Common myeloid progenitor, CD34-positive (primary cell): ENCODE measurements around the gene CX3CL1.
A peak's percentile ranks its signal among the peaks of the same experiment; 100 is the strongest.
"Not testable (repeated sequence)": the region's sequence is repeated elsewhere in the genome, so short reads cannot be mapped to it uniquely, and the experiment has no call there.

Source experiments
- CTCF ChIA-PET: fragments of 350-600 bp; sonication (Branson Sonifier 250); formaldehyde crosslinking; loops from one replicate; lab custom pipeline; 2021; ENCODE audit warnings: antibody characterized with exemption; lab: Charles Lee
- POLR2A ChIA-PET: fragments of 350-600 bp; sonication (Branson Sonifier 250); formaldehyde crosslinking; loops from one replicate; lab custom pipeline; 2021; ENCODE audit warnings: antibody characterized with exemption; lab: Charles Lee
- DNase-seq, 3 donors: peaks; one replicate each; pipeline versions ENCODE4 v3.0.0 to v3.0.0-alpha.2; 2013
- H3K27ac ChIP-seq, 2 experiments: 1 replicate in 1 of 2; 2 replicates in 1 of 2; pipeline ENCODE4 v1.7.0; 2013; ENCODE audit warnings: inconsistent platforms in 2 of 2, low read length in 2 of 2, mild to moderate bottlenecking in 2 of 2, low read depth in 1 of 2, moderate library complexity in 1 of 2; ENCODE audit not compliant: severe bottlenecking in 2 of 2, insufficient read depth in 1 of 2, poor library complexity in 1 of 2
- H3K27me3 ChIP-seq, 5 experiments: replicated peaks in 2 of 5; 1 replicate in 3 of 5; 2 replicates in 2 of 5; pipeline versions ENCODE4 v1.6.1 to v1.7.0; 2013; ENCODE audit warnings: low read length in 4 of 5, mild to moderate bottlenecking in 2 of 5, moderate library complexity in 2 of 5, inconsistent platforms in 1 of 5; ENCODE audit not compliant: insufficient read depth in 5 of 5, control insufficient read depth in 4 of 5
- H3K36me3 ChIP-seq, 4 experiments: 1 replicate in 2 of 4; 2 replicates in 2 of 4; pipeline versions ENCODE4 v1.6.1 to v1.7.0; 2013; ENCODE audit warnings: low read length in 3 of 4, control low read depth in 1 of 4, mild to moderate bottlenecking in 1 of 4; ENCODE audit not compliant: control insufficient read depth in 4 of 4, insufficient read depth in 4 of 4
- H3K4me1 ChIP-seq, 4 experiments: 1 replicate in 3 of 4; 2 replicates in 1 of 4; pipeline versions ENCODE4 v1.6.1 to v1.7.1; 2013; ENCODE audit warnings: low read length in 3 of 4, mild to moderate bottlenecking in 3 of 4, control low read depth in 1 of 4, inconsistent platforms in 1 of 4, moderate library complexity in 1 of 4; ENCODE audit not compliant: control insufficient read depth in 4 of 4, insufficient read depth in 4 of 4; ENCODE audit errors: control extremely low read depth in 1 of 4
- H3K4me3 ChIP-seq, 7 experiments: 1 replicate in 4 of 7; 2 replicates in 3 of 7; pipeline versions ENCODE4 v1.5.1 to v1.7.0; 2013; ENCODE audit warnings: mild to moderate bottlenecking in 7 of 7, low read length in 6 of 7, moderate library complexity in 6 of 7, inconsistent platforms in 2 of 7, low read depth in 2 of 7, control low read depth in 1 of 7; ENCODE audit not compliant: insufficient read depth in 4 of 7, control insufficient read depth in 1 of 7; ENCODE audit errors: extremely low read depth in 1 of 7
- H3K9me3 ChIP-seq, 5 experiments: 1 replicate in 4 of 5; 2 replicates in 1 of 5; pipeline versions ENCODE4 v1.6.1 to v1.7.1; 2013; ENCODE audit warnings: low read length in 4 of 5, mild to moderate bottlenecking in 2 of 5, inconsistent platforms in 1 of 5, low read depth in 1 of 5, moderate library complexity in 1 of 5; ENCODE audit not compliant: control insufficient read depth in 4 of 5, insufficient read depth in 2 of 5; ENCODE audit errors: control extremely low read depth in 1 of 5
- WGBS: methylation state at CpG from one replicate; pipeline ENCODE4 v1.1.5; 2013; ENCODE audit not compliant: insufficient coverage; 5-methylcytosine and 5-hydroxymethylcytosine counted together

Gene CX3CL1

GRCh38 chr16:57395026-57395425 is 22.7 kb downstream of the CX3CL1 start:
- WGBS: 96% methylated on average over 4 of the region's 5 CpGs
- H3K36me3 ChIP-seq: no peaks in the 10 kb centered on the region
- no peak overlapping the region for H3K27ac ChIP-seq
- peaks cover 0 to 2% (median 0%) of the 10 kb centered on the region in 5 experiments for H3K9me3 ChIP-seq
- H3K4me1 ChIP-seq: no peaks in the 10 kb centered on the region
- no peaks in the 10 kb centered on the region for H3K27me3 ChIP-seq
- H3K4me3 ChIP-seq: no peak overlapping the region
- no peak for DNase-seq
- ChIA-PET POLR2A (no interaction called here), CTCF (interaction anchor here (1.1 to 1.7 kb wide), 3 partner anchors 10 to 27 kb away, joined by 3 to 6 read pairs (median 4); partner anchors contain the start of gene CCL17)

- POLR2A ChIA-PET: no interaction called here
- no peak for DNase-seq
- H3K9me3 ChIP-seq: peaks cover 0 to 2% (median 0%) of the 10 kb centered on the region in 5 experiments
- H3K27ac ChIP-seq: no peak overlapping the region
- no peaks in the 10 kb centered on the region for H3K4me1 ChIP-seq
- H3K27me3 ChIP-seq: peaks cover 0 to 2% (median 0%) of the 10 kb centered on the region in 5 experiments
- CTCF ChIA-PET: no interaction called here
- 100% methylated on average over 3 of the region's 4 CpGs for WGBS
- H3K36me3 ChIP-seq: no peaks in the 10 kb centered on the region
- H3K4me3 ChIP-seq: no peak overlapping the region
These were observed 24.5 kb downstream of the CX3CL1 start for GRCh38 chr16:57396786-57397185.

GRCh38 chr16:57397493-57397892 is 25.2 kb downstream of the CX3CL1 start:
- CTCF ChIA-PET, DNase-seq, H3K9me3 ChIP-seq, POLR2A ChIA-PET, H3K36me3 ChIP-seq, H3K4me1 ChIP-seq, H3K4me3 ChIP-seq, H3K27me3 ChIP-seq, H3K27ac ChIP-seq: not testable (repeated sequence)
- WGBS: 89% methylated on average over 4 of the region's 4 CpGs

- WGBS: 88% methylated on average over 7 of the region's 7 CpGs
- CTCF ChIA-PET: no interaction called here
- H3K9me3 ChIP-seq: no peaks in the 10 kb centered on the region
- peaks cover 0 to 5% (median 2%) of the 10 kb centered on the region in 4 experiments for H3K4me1 ChIP-seq
- H3K27me3 ChIP-seq: peaks cover 0 to 4% (median 2%) of the 10 kb centered on the region in 5 experiments
- no peak overlapping the region for H3K27ac ChIP-seq
- H3K36me3 ChIP-seq: no peaks in the 10 kb centered on the region
- POLR2A ChIA-PET: interaction anchor here (0.6 kb wide), 1 partner anchor 216 kb away, joined by 5 read pairs; the partner anchor contains the start of genes PSME3IP1 and RSPRY1
- no peak for DNase-seq
- no peak overlapping the region for H3K4me3 ChIP-seq
These were observed 29.8 kb downstream of the CX3CL1 start for GRCh38 chr16:57401943-57402640.

GRCh38 chr16:57403965-57404817 is 31.9 kb downstream of the CX3CL1 start, which contains the start of gene CCL17:
Gene CCL17 (plus strand): TSS chr16:57404767. CDS start chr16:57413933, 9,166 bp downstream.
- no peak within 1 kb of the TSS for H3K27ac ChIP-seq
- H3K4me3 ChIP-seq: no peak within 1 kb of the TSS
- H3K36me3 ChIP-seq: no peaks in the 10 kb centered on the region
- ChIA-PET CTCF (interaction anchor here (1.0 to 3.8 kb wide), 3 partner anchors 9 to 14 kb away, joined by 4 to 19 read pairs (median 6); no protein-coding TSS in a partner anchor), POLR2A (no interaction called here)
- peaks cover 0 to 8% (median 3%) of the 10 kb centered on the region in 4 experiments for H3K4me1 ChIP-seq
- WGBS: 86% methylated on average over 17 of the region's 17 CpGs
- H3K27me3 ChIP-seq: peaks cover 0 to 4% (median 2%) of the 10 kb centered on the region in 5 experiments
- H3K9me3 ChIP-seq: no peaks in the 10 kb centered on the region
- DNase-seq: peak in 1 of 3 donors; percentile 21

GRCh38 chr16:57405097-57405496 is 32.8 kb downstream of the CX3CL1 start:
- CTCF ChIA-PET: interaction anchor here (1.2 to 3.8 kb wide), 2 partner anchors 11 to 13 kb away, joined by 6 to 19 read pairs; no protein-coding TSS in a partner anchor
- no peak overlapping the region for H3K4me3 ChIP-seq
- 96% methylated on average over 3 of the region's 3 CpGs for WGBS
- POLR2A ChIA-PET: no interaction called here
- peaks cover 0 to 4% (median 2%) of the 10 kb centered on the region in 5 experiments for H3K27me3 ChIP-seq
- peaks cover 0 to 9% (median 3%) of the 10 kb centered on the region in 4 experiments for H3K4me1 ChIP-seq
- no peaks in the 10 kb centered on the region for H3K36me3 ChIP-seq
- H3K9me3 ChIP-seq: no peaks in the 10 kb centered on the region
- H3K27ac ChIP-seq: no peak overlapping the region
- DNase-seq: no peak
